NCI-H2107 treated with DMSO at 0.1 percent for 48 hours (cell line): ENCODE measurements around the gene P4HA3.

Experiments
- DNase-seq: peaks from one replicate; lab custom pipeline; 2025; ENCODE audit not compliant: unreplicated experiment; lab: John Stamatoyannopoulos, UW

P4HA3 gene

DNA sequence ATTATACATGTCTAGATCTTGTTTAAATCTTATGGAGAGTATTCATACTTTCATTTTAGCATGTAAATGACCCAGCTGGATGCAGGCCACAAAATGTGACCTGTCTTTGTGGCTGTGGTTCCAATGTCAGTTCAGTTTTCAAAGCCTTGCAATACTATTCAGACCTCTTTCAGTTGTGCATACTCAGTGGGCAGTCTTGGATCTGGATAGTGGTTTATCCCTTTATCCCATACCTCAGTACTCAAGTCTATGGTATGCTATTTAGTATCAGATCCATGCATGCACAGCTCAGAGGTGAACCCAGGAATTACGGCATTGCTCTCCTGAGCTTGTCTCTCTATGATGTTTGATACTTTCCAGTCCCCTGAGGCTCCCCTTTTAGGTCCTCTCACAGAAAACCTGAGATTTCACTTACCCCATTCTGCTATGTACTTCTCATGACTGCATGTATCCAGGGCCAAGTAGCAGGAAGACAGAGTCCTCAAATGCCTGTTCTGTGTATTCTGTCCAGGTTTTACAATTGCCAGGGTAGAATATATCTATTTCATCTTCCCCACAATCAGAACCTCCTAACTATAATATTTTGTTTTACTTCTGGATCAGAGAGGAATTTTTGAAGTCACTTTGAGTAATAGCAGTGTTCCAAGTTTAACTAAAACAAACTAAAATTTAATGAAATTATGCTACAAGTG, 6.9 kb upstream of the P4HA3 start:
- DNase-seq = no peak

DNA sequence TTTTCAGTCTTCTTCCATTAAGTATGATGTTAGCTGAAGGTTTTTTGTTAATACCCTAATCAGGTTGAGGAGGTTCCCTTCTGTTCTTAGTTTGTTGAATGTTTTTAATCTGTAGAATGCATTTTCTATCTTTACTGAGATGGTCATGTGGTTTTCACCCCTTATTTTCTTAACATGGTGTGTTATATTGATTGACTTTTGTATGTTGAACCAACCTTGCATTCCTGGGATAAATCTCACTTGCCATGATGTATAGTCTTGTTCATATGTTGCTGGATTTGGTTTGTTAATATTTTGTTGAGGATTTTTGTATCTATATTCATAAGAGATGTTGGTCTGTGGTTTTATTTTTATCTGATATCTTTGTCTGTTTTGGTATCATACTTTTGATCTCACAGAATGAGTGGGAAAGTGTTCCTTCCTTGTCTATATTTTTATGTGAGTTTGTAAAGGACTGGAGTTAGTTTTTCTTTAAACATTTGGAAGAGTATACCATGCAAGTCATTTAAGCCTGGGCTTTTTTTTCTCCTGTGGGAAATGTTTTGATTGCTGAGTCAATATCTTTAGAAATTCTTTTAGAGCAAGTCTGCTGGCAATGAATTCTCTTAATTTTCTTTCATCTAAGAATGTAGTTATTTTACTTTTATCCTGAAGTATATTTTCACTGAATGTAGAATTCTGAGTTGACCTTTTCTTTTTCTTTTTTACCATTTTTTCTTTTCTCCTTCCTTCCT, 5.5 kb upstream of the P4HA3 start:
- DNase-seq = no peak

DNA sequence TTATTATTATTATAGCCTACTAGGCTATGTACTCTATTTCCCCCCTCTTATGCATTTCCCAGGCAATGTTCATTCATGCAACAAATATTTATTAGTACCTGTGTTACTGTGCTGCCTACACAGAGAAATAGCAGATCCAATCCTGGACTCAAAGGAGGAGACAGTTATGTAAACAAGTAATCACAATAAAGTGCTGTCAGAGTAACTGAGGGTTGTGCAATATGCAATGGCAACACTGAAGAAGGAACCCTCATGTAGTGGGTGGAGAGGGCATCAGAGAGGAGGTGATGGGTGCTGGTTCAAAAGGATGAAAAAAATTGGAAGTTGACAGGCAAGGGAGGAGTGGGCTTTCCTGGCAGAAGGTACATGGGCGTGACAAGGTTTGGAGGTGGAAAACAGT, 886 bp upstream of the P4HA3 start:
- no peak for DNase-seq

DNA sequence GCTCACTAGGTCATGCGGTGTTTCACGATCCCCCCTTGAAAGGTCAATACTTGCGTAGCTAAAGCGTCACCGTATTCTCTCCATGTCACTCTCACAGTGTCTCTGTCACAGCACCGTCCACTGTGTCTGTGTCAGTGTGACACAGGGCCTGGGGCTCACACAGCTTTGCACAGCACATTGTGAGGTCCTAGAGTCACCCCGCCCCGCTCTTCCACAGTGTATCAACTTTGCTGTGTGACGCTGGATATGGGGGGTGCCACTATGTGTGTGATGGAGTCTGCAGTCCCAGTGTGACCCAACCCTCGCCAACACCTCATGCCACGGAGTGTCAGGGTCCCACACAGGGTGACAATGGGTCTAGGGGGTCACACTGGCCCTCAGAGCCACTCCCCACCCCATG, 583 bp downstream of the P4HA3 start:
- no peak for DNase-seq

DNA sequence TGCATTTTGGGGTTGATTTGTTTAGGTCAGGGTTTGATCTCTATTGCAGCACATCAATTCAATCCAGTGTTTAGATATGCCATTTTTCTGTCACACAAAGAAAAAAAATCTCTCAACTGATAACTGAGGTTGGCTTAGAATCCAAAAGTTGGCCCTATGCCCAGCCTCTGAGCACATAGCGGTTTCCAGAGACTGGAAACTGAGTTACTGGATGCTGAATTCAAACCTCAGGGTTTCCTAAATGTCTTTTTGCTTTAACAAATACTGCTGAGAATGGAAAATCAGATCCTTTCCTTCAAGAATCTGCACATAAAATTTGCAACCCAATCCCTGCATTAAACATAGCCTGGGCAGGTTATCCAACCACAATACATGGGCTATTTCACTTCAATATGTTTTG, 4.0 kb downstream of the P4HA3 start:
- DNase-seq = peak; percentile 11

DNA sequence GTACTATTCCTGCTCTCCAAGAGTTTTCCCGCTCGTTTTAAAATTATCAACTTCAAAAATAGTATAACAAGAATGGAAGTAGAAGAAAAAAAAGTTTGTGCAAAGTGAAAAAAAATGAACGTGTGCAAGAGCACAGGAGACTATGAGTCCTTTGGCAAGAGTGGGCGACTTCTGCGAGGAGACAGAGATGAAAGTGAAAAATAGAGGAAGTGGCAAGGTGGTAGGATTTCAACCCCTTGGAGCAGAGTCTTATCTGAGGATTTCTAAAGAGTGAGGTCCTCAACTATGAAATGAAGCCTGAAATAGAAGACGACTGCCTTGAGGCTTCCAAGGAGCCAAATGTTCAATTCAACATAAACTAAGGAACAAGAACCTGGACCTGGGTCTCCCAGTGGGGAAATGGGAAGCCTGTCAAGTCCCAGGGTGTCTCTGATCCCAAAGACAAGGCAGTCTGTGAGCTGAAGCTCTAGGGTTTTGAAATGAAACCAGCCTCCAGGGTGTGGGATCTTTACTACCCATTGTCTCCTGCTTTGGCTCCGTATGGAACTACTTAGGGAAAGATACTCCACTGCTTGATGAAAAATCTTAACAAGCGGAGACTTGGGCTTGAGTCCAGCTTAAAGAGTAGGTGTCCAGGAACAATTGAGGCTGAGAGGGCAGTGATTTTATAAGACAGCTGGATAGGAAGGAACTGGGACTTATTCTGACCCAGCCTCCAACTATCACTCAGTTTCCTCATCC, 4.8 kb downstream of the P4HA3 start:
- DNase-seq = no peak

DNA sequence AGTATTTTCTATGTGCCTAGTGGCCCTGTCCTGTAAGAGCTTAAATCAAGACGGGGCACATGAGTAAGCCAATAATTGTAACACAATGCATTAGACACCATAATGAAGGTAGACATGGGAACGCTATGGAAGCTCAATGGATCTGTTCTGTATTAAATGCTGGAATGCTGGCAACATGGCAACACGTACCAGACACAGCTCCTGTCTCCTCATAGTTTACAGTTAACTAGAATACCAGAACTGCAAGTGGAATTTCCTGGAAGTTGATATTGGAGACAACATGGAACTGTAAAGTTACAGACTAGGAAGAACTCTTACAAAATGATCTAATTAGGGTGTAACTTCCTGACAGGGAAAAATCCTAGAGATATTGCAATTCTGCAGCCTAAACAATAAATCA, 12.4 kb downstream of the P4HA3 start:
- DNase-seq = no peak

DNA sequence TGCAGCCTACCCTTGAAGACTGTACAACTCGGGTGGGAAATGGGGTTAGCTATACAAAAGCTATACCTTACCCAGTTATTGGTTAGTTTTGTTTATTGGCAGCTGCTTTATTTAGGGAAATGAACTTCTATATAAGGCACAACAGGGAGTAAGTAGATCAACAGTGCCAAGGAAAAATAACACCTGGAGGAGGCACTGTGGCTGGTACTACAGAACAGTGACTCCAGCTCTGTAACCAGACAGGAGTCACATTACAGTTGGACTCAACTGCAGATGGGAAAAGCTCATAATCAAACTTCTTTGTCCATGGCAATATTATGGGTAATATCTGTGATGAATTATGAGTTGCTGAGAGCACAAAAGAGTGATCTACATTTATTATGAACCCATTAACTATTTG, 14.0 kb downstream of the P4HA3 start:
- DNase-seq = peak; percentile 47

DNA sequence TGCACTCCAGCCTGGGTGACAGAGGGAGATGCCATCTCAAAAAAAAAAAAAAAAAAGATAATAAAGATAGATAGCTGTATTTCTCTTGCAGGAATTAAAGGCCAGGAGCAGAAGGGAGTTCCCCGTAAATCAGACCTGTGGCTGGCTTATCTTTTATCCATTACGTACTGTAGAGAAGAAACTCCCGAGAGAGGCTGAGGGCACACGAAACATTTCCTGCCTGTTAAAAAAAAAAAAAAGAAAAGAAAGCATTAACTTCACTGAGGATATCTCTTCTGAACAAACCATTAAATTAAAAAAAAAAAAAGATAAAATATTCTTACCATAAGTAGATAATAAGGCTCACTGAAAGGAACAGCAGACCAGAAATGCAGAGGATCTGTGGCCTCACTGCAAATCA, 22.5 kb downstream of the P4HA3 start:
- no peak for DNase-seq

DNA sequence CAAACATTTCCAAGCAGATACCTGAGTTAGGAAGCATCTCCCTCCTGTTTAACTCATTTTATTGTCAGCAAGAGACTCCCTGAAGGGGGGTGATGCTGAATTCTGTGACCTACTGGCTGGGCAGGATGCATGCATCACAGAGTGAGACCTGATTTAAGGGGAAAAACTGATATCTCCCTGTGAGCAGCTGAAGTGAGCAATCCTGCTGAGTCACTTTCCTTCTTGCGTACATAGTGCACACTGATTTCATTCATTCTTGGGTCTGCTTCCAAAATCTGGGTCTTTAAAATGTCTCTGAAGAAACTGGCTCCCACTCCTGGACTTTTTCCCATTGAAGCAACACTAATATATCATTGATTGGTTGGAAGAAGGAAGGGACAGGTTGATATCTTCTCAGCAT, 23.3 kb downstream of the P4HA3 start:
- no peak for DNase-seq

DNA sequence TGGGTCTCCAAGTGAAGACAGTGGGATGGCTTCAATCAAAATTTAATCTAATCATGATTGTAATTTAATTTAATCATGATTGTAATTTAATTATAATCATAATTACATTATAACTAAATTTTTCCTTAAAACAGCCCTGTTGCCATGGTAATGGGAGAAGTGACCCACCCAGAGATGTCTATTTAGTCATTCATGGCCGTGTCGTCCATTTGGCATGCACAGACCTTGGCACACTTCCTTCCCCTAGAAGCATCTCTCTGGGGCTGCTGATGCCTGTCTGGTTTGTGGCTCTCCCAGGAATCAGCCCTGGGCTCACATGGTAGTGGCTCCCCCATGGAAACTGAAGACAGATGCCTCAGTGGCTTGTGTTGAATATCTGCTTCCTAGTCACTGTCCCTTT, 27.0 kb downstream of the P4HA3 start:
- DNase-seq = no peak

DNA sequence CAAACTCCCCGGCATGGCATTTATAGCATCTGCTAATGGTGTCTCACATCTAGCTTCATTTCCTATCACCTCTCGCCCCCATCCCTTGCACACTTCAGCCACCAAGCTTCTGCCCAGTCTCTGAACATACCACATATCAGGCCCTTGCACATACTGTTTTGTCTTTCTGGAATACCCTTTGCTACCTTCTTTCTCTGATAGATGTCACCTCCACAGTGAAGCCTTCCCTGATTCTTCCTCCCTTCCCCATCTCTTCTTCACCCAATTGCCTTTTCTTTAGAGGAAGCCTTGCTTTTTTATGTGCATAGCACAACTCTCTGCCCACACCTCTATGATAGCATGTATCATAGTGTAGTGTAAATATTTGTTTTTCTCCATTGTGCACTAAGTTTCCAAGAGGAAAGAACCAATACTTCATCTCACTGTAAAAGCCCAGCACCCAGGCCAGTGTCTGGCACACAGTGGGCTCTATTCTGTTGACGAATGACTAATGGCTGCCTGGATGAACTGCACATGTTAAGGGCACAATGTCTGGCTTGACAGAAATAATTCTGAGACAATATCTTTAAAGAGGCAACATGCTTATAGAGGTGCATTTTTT, 27.8 kb downstream of the P4HA3 start:
- no peak for DNase-seq

DNA sequence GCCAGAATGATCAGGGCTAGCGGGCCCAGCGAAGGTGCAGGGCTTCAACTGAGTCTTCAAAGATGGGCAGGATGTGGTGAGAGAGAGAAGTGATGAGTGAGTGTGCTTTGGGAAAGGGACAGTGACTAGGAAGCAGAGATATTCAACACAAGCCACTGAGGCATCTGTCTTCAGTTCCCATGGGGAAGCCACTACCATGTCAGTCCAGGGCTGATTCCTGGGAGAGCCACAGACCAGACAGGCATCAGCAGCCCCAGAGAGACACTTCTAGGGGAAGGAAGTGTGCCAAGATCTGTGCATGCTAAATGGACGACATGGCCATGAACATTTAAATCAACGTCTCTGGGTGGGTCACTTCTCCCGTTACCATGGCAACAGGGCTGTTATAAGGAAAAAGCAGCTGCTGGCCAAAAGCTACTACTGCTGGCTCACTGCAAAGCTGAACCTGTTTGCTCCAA, 28.5 kb downstream of the P4HA3 start:
- DNase-seq = no peak

DNA sequence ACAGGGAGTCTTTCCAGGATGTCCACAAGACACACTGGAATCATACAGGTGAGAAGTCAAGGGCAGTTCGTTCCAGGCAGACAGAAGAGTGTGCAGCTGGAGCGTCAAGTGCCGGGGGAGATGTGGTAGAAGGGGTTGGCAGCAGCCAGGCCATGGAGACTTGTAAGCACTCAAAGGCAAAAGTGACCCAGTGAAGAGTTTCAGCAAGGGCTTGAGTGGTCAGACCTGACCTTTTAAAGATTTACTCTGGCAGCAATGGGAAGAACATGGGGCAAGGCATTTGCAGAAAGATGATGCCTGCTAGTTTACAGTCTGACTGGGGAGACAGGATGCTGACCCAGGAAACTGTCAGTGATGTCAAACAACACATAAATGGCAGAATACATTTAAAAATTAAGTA, 29.0 kb downstream of the P4HA3 start:
- no peak for DNase-seq

DNA sequence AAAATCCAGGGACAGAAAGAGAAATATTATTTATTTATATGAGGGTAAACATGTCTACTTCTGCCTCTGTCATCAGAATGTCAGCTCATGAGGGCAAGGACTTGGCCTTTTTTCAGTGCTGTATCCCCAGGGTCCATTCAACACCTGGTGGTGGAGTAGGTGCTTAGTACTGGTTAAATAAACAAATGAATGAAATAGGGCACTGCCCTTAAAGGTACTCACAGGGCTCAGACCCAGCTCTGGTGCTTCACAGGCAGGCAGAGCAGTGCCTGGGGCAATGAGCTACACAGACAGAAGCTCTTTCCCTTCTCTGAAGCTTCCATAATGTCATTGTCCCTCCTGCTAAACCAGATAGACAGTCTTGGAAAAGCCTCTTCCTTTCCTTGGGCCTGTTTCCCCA, 30.9 kb downstream of the P4HA3 start:
- DNase-seq = no peak

DNA sequence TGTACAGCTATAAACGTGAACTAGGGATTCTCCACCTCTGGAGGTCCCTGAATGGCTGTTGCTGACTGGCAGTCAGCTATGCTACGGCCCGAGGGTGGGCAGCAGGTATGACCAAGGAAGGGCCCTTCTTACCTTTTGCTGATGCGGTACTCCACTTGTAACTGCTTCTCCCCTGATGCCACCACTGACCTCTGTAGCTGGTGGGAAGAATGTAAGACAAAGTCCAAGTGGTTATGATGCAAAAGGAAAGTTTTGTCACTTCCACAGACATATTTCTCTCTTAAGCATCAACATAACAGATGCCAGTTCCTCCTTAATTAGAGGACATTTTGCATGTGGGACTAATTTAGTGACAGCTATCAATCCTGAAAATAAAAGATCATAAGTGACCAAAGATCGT, 32.2 kb downstream of the P4HA3 start:
- no peak for DNase-seq

DNA sequence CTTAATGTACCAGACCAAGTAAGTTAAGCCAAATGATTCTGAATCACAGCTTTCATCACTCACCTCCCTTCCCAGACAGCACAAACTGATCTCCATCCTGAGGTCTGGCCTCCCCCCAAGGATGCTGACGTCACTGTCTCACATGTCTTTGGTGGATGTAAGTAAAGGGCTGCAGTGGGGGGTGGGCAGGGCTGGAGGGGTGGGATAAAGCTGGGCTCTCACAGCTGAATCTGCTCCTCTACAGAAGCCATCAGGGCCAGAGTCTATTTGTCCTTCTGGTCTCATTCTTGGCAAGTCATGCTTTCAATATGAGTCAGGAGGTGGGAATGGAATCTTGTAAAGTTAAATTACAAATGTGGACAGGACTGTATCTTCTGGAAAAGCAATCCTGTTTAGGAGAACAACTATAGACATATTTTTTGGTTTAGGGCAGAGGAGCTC, 32.7 kb downstream of the P4HA3 start:
- no peak for DNase-seq

DNA sequence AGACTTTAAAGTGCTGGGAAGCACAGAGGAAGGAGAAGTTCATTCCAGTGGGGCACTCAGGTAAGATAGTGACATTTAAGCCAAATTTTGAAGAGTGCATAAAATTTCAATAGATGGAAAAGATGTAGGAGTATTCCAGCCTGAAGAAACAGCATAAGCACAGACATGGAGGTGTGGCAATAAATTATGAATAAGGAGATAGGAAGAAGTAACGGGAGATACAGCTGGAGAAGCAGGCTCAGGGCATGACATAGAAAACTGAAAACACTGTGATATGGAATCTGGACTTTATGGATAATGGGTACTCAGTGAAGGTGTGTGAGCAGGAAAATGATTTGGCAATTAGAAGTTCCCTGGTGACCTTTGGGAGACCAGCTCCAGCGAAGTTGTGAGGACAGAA, 33.3 kb downstream of the P4HA3 start:
- no peak for DNase-seq

DNA sequence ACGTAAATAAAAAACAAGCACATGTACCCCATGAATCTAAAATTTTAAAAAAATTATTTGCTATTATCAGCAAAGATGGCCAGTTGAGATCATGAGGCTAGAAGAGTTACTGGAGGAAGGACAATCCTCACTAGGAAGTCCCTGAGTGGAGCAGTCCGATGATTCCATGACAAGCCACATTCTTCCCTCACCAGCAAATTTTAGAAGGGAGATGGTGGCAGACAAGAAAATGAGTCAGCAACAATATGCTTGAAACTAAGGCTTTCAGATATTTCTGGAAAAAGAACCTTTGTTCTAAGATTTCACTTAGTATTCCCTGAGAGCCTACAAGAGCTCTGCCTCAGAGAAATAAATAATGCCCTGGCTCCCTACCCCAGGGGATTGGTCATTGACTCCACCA, 34.9 kb downstream of the P4HA3 start:
- DNase-seq = no peak

DNA sequence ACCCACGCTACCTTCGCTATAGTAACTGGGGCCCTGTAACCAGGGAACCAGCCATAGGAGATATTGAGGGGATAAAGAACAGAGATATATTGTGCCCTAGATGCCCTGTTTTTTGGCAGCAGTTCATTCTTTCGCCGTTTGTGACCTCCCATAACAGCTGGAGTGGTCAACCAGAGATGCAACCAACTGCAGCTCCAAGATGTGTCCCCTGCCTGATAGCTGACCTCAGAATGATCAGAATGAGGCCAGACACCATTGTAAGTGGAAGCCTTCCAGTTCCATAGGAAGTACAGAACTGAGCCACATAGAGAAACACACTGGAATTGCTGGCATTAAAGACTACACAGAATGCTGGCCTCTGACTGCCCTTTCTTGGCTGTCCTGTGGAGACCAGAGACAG, 39.2 kb downstream of the P4HA3 start:
- no peak for DNase-seq

DNA sequence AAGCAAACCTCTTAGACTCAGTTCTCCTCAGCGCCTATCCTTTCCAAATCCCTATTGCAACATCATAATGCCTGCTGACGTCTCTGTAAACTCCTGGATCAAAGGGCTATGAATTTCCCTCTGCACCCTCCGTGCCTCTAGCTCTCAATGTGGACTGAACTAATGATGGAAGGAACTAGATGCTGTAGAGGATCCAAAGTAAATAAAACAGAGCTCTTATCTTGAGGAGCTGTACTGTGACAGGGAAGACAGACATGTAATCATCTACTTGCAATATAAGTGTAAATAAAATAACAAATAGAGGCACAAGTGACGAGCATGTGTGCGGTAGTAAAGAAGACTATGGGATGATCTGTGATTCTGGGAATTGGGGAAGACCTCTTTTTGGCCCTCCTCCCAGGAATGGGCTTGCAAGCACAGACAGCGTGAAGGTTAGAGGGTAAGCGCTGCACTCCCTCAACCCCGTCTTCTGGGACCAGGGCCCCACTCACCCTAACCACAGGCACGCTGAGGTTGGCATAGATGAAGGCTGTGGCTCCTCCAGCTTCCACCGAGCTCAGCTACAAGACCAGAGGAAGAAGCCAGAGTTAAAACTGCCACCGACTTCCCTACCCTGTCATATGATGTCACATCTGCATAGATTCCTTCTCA, 42.2 kb downstream of the P4HA3 start:
- DNase-seq = no peak
